ENCODE data around the gene ALOX5AP.
A peak's percentile ranks its signal among the peaks of the same experiment; 100 is the strongest.

The ALOX5AP gene

GRCh38 chr13:30721936-30722335 lies 13.4 kb upstream of the ALOX5AP start:
- Mint-ChIP-seq H3K36me3 (ENCODE audit: low read depth) (no peaks in the 10 kb centered on the region), H3K27ac (no peak overlapping the region), H3K9me3 (no peaks in the 10 kb centered on the region), H3K4me3 (no peak overlapping the region), H3K4me1 (ENCODE audit: low read depth) (peaks cover 21% of the 10 kb centered on the region), H3K27me3 (ENCODE audit: low read depth) (peaks cover 3% of the 10 kb centered on the region)
- DNase-seq (ENCODE audit: low spot score): no peak

- Mint-ChIP-seq H3K27me3 (ENCODE audit: low read depth) (peaks cover 3% of the 10 kb centered on the region), H3K4me1 (ENCODE audit: low read depth) (peaks cover 22% of the 10 kb centered on the region), H3K27ac (no peak overlapping the region), H3K36me3 (ENCODE audit: low read depth) (no peaks in the 10 kb centered on the region), H3K4me3 (no peak overlapping the region), H3K9me3 (no peaks in the 10 kb centered on the region)
- DNase-seq (ENCODE audit: low spot score): no peak
These were observed 13.0 kb upstream of the ALOX5AP start for GRCh38 chr13:30722361-30722760.

- no peaks in the 10 kb centered on the region for H3K9me3 Mint-ChIP-seq
- DNase-seq (ENCODE audit: low spot score): no peak
- H3K4me1 Mint-ChIP-seq (ENCODE audit: low read depth): peaks cover 22% of the 10 kb centered on the region
- H3K36me3 Mint-ChIP-seq (ENCODE audit: low read depth): no peaks in the 10 kb centered on the region
- peaks cover 2% of the 10 kb centered on the region for H3K27me3 Mint-ChIP-seq (ENCODE audit: low read depth)
- no peak overlapping the region for H3K27ac Mint-ChIP-seq
- H3K4me3 Mint-ChIP-seq: no peak overlapping the region
These were observed 10.6 kb upstream of the ALOX5AP start for GRCh38 chr13:30724778-30725177.

- H3K27me3 Mint-ChIP-seq (ENCODE audit: low read depth): peaks cover 2% of the 10 kb centered on the region
- no peak overlapping the region for H3K4me3 Mint-ChIP-seq
- H3K27ac Mint-ChIP-seq: no peak overlapping the region
- DNase-seq (ENCODE audit: low spot score): no peak
- H3K4me1 Mint-ChIP-seq (ENCODE audit: low read depth): peaks cover 19% of the 10 kb centered on the region
- no peaks in the 10 kb centered on the region for H3K36me3 Mint-ChIP-seq (ENCODE audit: low read depth)
- H3K9me3 Mint-ChIP-seq: no peaks in the 10 kb centered on the region
These were observed 9.8 kb upstream of the ALOX5AP start for GRCh38 chr13:30725326-30726085.

- H3K9me3 Mint-ChIP-seq: no peaks in the 10 kb centered on the region
- peaks cover 13% of the 10 kb centered on the region for H3K4me1 Mint-ChIP-seq (ENCODE audit: low read depth)
- H3K36me3 Mint-ChIP-seq (ENCODE audit: low read depth): no peaks in the 10 kb centered on the region
- no peak overlapping the region for H3K27ac Mint-ChIP-seq
- no peak for DNase-seq (ENCODE audit: low spot score)
- peaks cover 2% of the 10 kb centered on the region for H3K27me3 Mint-ChIP-seq (ENCODE audit: low read depth)
- no peak overlapping the region for H3K4me3 Mint-ChIP-seq
These were observed 9.2 kb upstream of the ALOX5AP start for GRCh38 chr13:30726192-30726591.

DNA sequence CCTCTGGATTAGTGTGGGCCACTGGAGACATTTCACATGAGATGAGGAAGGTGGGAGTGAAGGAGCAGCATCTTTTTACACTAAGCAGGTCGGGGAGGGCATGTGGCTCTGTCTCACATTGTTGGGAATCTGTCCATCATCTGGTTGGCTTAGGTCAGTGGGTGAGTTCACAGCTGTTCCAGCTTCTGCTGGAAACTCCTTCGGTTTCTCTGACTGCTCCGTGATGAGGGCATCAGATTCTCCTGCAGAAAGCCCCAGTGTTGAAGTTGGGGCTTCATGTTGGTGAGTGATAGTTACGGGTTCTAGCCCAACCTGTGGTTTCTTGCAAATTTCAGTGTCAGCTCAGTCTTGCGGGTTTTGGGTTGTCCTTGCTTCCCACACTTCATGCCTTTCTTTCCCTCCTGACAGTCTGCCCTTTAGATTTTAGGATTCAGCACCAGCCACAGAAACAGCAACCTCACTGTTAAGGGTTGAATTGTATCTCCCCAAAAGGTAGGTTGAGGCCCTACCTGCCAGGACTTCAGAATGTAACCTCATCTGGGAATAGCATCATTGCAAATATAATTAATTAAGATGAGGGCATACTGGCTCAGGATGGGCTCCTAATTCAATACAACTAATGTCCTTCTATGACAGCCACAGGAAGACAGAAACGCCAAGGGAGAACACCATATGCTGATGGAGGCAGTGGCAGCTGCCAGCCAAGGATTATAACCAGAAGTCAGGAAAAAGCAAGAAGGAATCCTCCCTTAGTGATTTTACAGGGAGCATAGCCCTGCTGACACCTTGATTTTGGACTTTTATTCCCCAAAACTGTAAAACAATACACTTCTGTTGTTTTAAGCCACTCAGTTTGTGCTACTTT lies 7.6 kb upstream of the ALOX5AP start:
- Mint-ChIP-seq H3K36me3 (ENCODE audit: low read depth) (no peaks in the 10 kb centered on the region), H3K4me3 (no peak overlapping the region), H3K27ac (no peak overlapping the region), H3K4me1 (ENCODE audit: low read depth) (peaks cover 10% of the 10 kb centered on the region), H3K9me3 (no peaks in the 10 kb centered on the region), H3K27me3 (ENCODE audit: low read depth) (peaks cover 2% of the 10 kb centered on the region)
- DNase-seq (ENCODE audit: low spot score): no peak

DNA sequence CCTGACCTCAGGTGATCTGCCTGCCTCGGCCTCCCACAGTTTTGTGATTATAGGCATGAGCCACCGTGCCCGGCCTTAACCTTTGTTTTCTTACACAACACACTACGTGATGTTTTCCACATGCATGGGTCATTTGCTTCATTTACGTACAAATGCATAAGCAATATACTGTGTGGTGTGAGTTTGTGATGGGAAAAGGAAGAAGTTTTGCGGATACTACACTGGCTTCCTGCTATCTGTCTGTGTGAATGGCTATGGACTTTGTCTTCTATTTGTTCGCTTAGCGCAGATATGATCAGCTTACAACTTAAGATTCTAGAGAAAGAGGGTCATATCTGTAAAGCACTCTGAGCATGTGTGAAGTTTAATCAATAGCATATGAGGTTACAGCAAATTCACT lies 5.5 kb upstream of the ALOX5AP start:
- Mint-ChIP-seq H3K36me3 (ENCODE audit: low read depth) (no peaks in the 10 kb centered on the region), H3K4me3 (no peak overlapping the region), H3K9me3 (no peaks in the 10 kb centered on the region), H3K27ac (no peak overlapping the region), H3K4me1 (ENCODE audit: low read depth) (peaks cover 22% of the 10 kb centered on the region), H3K27me3 (ENCODE audit: low read depth) (peaks cover 2% of the 10 kb centered on the region)
- no peak for DNase-seq (ENCODE audit: low spot score)

GRCh38 chr13:30730526-30730925 lies 4.8 kb upstream of the ALOX5AP start:
- Mint-ChIP-seq H3K36me3 (ENCODE audit: low read depth) (peaks cover 2% of the 10 kb centered on the region), H3K27ac (no peak overlapping the region), H3K27me3 (ENCODE audit: low read depth) (peaks cover 2% of the 10 kb centered on the region), H3K4me1 (ENCODE audit: low read depth) (peaks cover 26% of the 10 kb centered on the region), H3K4me3 (no peak overlapping the region), H3K9me3 (no peaks in the 10 kb centered on the region)
- DNase-seq (ENCODE audit: low spot score): no peak

DNA sequence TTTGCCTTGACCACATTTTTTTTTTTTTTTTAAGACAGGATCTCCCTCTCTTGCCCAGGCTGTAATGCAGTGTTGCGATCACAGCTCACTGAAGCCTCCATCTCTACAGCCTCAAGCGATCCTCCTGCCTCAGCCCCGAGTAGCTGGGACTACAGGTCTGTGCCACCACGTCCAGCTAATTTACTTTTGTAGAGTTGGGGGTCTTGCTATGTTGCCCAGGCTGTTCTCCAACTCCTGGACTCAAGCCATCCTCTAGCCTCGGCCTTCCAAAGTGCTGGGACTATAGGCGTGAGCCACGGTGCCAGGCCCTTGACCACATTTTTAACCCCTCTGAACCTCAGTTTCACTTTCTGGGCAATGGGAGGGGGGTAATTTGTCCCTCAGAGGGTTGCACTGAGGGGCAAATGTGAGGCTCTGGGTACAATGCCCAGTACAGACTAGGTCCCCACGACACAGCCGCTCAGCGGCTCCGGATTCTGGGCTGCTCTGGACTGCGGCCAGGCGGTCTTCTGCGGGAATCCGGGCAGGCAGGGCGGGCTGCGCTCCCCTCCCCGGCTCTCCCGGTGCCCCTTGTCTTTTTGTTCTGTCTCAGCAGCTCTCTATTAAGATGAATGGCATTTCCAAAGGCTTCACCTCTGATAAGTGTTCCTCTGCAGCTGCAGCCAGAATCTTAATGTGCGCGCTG lies 3.8 kb upstream of the ALOX5AP start:
- no peaks in the 10 kb centered on the region for H3K9me3 Mint-ChIP-seq
- no peak overlapping the region for H3K27ac Mint-ChIP-seq
- peaks cover 2% of the 10 kb centered on the region for H3K27me3 Mint-ChIP-seq (ENCODE audit: low read depth)
- DNase-seq (ENCODE audit: low spot score): no peak
- H3K4me1 Mint-ChIP-seq (ENCODE audit: low read depth): peaks cover 32% of the 10 kb centered on the region
- no peak overlapping the region for H3K4me3 Mint-ChIP-seq
- peaks cover 2% of the 10 kb centered on the region for H3K36me3 Mint-ChIP-seq (ENCODE audit: low read depth)

DNA sequence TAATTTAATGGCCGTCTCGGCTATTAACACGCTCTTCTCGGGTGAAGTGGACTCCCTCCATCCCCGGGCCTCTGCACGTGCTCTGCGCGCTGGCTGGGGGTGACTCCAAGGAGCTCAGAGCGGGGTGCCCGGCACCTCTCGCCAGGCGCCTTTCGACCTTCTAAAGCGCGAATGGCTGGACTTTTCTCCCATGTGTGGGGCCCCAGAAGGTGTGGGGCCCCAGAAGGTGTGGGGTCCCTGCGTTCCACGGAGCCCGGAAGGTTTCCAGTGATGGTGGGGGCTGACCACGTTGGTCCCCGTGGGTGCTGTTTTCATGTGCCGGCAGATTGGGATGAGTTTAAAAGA lies 3.3 kb upstream of the ALOX5AP start:
- Mint-ChIP-seq H3K36me3 (ENCODE audit: low read depth) (peaks cover 2% of the 10 kb centered on the region), H3K4me1 (ENCODE audit: low read depth) (peaks cover 37% of the 10 kb centered on the region), H3K27me3 (ENCODE audit: low read depth) (peaks cover 2% of the 10 kb centered on the region), H3K27ac (no peak overlapping the region), H3K4me3 (no peak overlapping the region), H3K9me3 (no peaks in the 10 kb centered on the region)
- no peak for DNase-seq (ENCODE audit: low spot score)

- H3K4me1 Mint-ChIP-seq (ENCODE audit: low read depth): peaks cover 52% of the 10 kb centered on the region
- peak overlapping the region; percentile 96 for H3K4me3 Mint-ChIP-seq
- peaks cover 12% of the 10 kb centered on the region for H3K36me3 Mint-ChIP-seq (ENCODE audit: low read depth)
- DNase-seq (ENCODE audit: low spot score): no peak
- H3K27me3 Mint-ChIP-seq (ENCODE audit: low read depth): no peaks in the 10 kb centered on the region
- H3K9me3 Mint-ChIP-seq: no peaks in the 10 kb centered on the region
- peak overlapping the region; percentile 97 for H3K27ac Mint-ChIP-seq
These were observed 904 bp upstream of the ALOX5AP start for GRCh38 chr13:30734439-30734838.

DNA sequence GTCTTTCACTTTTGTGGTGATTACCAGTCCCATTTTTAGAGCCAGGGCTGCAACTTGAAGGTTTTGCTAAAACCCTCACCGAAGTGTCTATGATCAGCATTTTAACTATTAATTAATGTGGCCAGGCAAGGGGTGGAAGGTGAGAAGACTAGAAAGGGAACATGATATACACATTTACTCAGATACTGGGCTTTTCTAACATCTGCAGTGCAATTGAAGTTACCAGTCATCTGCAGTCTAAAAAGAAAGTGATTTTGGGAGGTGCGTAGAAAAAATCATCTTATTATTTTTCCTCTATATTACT lies 481 bp downstream of the ALOX5AP start:
- peaks cover 61% of the 10 kb centered on the region for H3K4me1 Mint-ChIP-seq (ENCODE audit: low read depth)

GRCh38 chr13:30736461-30737320 lies 1.3 kb downstream of the ALOX5AP start:
- no peaks in the 10 kb centered on the region for H3K27me3 Mint-ChIP-seq (ENCODE audit: low read depth)
- H3K27ac Mint-ChIP-seq: peak overlapping the region; percentile 97
- no peak for DNase-seq (ENCODE audit: low spot score)
- H3K4me3 Mint-ChIP-seq: peak overlapping the region; percentile 96
- H3K36me3 Mint-ChIP-seq (ENCODE audit: low read depth): peaks cover 16% of the 10 kb centered on the region
- peaks cover 63% of the 10 kb centered on the region for H3K4me1 Mint-ChIP-seq (ENCODE audit: low read depth)
- no peaks in the 10 kb centered on the region for H3K9me3 Mint-ChIP-seq

More for the DNA sequence above, 481 bp downstream of the ALOX5AP start:
- Mint-ChIP-seq H3K27me3 (ENCODE audit: low read depth) (no peaks in the 10 kb centered on the region), H3K4me3 (peak overlapping the region; percentile 96), H3K27ac (peak overlapping the region; percentile 97), H3K9me3 (no peaks in the 10 kb centered on the region), H3K36me3 (ENCODE audit: low read depth) (peaks cover 16% of the 10 kb centered on the region)
- DNase-seq (ENCODE audit: low spot score): no peak
